ENCODE data around the gene SPON2.

SPON2 gene

GRCh38 chr4:1195109-1195671, 22.8 kb upstream of the SPON2 start:
- no peak for DNase-seq

- DNase-seq = no peak
Measured at GRCh38 chr4:1194010-1194900, 21.9 kb upstream of the SPON2 start.

DNA sequence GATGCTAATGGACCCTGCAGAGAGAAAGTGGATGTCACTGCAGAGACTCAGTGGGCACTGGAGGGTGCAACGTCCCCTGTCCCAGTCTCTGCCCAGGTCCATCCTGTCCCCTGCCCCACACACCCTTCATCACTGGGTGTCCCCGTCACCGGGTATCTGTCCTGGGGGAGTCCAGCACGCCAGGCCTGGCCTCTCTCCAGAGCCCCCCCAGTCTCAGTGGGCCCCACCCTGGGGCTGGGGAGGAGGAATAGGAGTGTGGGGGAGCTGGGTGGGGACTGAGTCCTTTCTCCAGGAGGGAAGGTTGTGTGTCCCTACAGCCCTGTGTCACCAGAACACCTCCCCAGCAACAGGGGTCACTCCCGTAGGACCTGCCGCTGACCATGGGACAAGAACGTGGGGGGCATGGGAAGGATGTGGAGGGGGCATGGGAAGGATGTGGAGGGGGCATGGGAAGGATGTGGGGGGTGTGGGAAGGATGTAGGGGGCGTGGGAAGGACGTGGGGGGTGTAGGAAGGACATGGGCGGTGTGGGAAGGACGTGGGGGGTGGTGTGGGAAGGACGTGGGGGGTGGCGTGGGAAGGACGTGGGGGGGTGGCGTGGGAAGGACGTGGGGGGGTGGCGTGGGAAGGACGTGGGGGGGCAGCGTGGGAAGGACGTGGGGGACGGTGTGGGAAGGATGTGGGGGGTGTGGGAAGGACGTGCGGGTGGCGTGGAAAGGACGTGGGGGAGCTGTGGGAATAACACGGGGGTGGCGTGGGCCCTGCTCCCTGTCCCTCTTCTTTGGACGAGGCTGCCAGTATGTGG, 21.0 kb upstream of the SPON2 start:
- no peak for DNase-seq

GRCh38 chr4:1192493-1193205, 20.3 kb upstream of the SPON2 start:
- DNase-seq = no peak

- no peak for DNase-seq
Measured at GRCh38 chr4:1192091-1192492, 19.7 kb upstream of the SPON2 start.

GRCh38 chr4:1191621-1192020, 19.2 kb upstream of the SPON2 start:
- DNase-seq = no peak

GRCh38 chr4:1187182-1187581, 14.8 kb upstream of the SPON2 start:
- no peak for DNase-seq

DNA sequence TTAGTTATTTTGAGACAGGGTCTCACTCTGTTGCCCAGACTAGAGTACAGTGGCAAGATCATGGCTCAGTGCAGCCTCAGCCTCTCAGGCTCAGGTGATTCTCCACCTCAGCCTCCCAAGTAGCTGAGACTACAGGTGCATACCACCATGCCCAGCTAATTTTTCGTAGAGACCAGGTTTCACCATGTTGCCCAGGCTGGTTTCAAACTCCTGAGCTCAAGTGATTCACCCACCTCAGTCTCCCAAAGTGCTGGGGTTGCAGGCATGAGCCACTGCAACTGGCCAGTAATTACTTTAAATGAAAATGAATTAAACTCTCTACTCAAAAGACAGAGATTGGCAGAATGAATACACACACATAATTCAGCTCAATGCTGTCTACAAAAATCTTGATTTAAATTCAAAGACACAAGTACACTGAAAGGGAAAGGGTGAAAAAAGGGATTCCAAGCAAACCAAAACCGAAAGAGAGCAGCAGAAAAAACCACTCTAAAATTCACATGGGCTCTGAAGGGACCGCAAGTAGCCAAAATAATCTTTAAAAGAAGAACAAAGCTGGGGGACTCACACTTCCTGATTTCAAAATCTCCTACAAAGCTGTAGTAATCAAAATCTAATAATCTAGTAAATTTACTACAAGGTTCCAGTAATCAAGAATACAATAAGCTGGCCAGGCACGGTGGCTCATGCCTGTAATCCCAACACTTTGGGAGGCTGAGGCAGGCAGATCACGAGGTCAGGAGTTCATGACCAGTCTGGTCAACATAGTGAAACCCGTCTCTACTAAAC, 11.8 kb upstream of the SPON2 start:
- no peak for DNase-seq

DNA sequence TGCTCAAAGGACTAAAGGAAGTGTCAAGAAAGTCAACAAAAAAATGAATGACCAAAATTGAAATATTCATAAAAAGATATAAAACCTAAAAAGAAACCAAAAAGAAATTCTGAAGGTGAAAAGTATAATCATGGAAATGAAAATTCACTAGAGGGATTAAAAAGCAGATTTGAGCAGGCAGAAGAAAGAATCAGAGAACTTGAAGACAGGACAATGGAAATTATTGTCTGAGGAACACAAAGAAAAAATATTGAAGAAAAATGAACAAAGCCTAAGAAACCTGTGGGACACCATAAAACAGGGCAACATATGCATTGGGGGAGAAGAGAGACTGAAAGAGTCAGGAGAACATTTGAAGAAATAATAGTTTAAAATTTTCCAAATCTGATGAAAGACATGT, 9.9 kb upstream of the SPON2 start:
- DNase-seq = no peak

- DNase-seq = no peak
Measured at GRCh38 chr4:1180663-1181062, 8.3 kb upstream of the SPON2 start.

GRCh38 chr4:1179976-1180375, 7.6 kb upstream of the SPON2 start:
- no peak for DNase-seq

- no peak for DNase-seq
Measured at GRCh38 chr4:1179089-1179441, 6.7 kb upstream of the SPON2 start.

GRCh38 chr4:1178300-1179088, 6.1 kb upstream of the SPON2 start:
- DNase-seq = no peak

- no peak for DNase-seq
Measured at GRCh38 chr4:1177274-1178141, 5.1 kb upstream of the SPON2 start.

DNA sequence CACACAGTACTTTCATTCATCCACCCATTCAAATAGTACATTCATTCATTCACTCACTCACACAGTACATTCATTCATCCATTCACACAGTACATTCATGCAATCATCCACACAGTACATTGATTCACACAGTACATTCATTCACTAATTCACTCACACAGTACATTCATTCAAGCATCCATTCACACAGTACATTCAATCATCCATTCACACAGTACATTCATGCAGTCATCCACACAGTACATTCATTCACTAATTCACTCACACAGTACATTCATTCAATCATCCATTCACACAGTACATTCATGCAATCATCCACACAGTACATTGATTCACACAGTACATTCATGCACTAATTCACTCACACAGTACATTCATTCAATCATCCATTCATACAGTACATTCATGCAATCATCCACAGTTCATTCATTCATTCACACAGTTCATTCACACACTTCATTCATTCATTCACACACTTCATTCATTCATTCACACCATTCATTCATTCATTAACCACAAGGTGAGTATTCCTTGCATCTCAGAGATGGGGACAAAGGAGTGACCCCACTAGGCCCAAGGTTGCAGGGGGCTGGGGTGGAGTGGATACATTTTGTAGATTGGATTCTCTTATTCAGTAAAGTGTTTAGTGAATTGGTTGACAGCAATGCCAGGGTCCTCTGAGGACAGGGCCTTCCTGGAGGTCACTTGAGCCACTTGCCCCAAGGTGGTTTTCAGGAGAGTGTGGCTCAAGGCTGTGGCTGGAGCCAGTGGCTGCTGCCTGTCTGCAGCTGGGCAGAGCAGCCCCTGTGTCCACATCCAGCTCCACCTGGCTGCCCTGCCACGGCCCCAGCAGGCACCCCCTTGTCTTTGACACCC, 4.3 kb upstream of the SPON2 start:
- DNase-seq = no peak

DNA sequence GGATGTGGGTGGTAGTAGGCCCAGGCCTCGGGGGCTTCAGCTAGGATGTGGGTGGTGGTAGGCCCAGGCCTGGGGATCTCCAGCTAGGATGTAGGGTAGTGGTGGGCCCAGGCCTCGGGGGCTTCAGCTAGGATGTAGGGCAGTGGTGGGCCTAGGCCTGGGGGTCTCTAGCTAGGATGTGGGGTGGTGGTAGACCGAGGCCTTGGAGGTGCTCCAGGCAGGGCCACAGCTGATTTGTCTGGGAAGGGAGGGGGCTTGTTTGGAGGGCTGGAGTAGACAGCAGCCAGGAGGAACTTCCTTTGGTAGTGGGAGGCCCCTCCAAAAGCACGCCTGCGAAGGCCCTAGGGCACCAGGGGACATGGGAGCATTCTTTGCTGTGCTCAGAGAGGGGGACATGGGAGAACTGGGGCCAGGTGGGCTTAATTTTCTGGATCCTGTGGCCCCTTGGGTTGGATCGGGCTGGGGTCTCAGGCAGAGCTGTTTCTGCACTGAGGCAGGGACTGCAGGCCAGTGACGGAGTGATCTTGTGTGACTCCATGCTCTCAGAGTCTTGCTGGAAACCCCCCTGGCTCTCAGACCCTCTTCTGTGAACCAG, 3.3 kb upstream of the SPON2 start:
- no peak for DNase-seq

DNA sequence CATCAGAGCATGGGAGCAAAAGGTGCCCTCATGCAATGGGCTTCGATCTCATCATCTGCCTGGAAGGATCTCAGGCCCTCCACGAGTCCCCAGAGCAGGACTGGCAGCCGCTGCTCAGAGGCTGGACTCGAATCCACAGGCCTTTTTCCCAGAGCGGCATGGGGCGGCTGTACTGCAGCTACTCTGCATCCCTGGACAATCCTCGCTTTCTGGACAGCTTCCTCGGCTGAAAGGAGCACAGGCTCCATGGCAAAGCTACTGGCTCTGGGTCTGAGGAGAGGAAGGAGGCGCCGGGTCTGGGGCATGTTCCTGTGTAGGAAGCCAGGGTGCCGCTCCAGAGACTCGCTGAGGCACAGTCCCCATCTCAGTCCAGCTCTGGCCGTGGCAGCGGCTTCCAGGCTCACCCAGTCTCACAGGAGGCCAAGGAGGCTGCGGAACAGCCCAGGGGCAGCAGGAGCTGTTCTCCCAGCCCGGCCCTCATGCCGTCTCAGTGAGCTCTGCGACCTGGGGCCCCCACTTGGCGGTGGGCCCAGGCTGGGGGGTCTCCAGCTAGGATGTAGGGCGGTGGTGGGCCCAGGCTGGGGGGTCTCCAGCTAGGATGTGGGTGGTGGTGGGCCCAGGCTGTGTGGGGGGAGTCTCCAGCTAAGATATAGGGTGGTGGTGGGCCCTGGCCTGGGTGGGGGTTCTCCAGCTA, 2.7 kb upstream of the SPON2 start:
- no peak for DNase-seq
